HL-60 (cell line): ENCODE measurements around the gene DLX5.

ENCODE experiments used
- GABPA ChIP-seq: IDR thresholded peaks from 2 replicates; pipeline ENCODE4 v1.6.1; 2012; ENCODE audit warnings: low read depth
- TF ChIP-seq, protein P1 (sequence below): IDR thresholded peaks from one replicate; pipeline ENCODE4 v1.5.1; 2011; ENCODE audit warnings: low read length, control low read depth, inconsistent platforms; ENCODE audit not compliant: insufficient read depth

DNA sequence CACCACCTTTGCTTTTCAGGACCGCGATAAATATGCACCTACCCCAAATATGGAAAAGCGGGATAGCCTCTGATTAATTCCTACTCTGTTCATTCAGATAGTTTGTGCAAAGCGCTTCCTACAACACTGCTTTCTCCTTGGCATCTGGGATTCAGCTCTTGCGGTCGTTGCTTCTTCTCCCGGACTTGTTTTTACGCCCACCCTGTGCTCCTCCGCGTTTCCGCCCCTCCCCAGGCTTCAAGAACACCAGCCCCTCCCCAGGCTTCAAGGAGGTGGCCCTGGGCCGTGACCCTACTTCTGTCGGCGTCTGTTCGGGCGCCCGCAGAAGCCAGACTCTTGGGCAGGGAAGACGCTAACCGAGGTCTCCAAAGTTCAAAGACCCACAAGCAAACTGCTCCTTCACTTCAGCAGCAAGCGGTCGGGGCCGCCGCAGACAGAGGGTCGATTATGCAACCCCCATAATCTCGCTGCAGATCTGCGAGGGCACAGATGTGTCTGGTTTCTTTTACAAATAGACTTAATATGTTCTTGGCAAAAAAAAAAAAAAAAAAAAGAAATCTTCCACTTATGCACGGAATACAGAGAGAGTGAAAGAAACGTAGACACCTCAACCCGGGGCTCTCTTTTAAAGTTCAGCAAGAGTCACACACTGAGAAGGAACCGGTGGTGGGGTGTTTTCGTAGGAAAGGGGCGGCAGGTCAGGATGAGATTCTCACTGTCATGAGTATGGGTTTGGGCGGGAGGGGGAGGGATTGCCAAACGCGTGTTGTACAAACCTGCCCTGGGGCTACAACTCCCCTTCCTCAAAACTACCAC, 1.9 kb downstream of the DLX5 start:
- TF ChIP-seq, protein P1, sequence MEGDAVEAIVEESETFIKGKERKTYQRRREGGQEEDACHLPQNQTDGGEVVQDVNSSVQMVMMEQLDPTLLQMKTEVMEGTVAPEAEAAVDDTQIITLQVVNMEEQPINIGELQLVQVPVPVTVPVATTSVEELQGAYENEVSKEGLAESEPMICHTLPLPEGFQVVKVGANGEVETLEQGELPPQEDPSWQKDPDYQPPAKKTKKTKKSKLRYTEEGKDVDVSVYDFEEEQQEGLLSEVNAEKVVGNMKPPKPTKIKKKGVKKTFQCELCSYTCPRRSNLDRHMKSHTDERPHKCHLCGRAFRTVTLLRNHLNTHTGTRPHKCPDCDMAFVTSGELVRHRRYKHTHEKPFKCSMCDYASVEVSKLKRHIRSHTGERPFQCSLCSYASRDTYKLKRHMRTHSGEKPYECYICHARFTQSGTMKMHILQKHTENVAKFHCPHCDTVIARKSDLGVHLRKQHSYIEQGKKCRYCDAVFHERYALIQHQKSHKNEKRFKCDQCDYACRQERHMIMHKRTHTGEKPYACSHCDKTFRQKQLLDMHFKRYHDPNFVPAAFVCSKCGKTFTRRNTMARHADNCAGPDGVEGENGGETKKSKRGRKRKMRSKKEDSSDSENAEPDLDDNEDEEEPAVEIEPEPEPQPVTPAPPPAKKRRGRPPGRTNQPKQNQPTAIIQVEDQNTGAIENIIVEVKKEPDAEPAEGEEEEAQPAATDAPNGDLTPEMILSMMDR, result no peak
- TF ChIP-seq GABPA, result no peak
